Spleen (tissue), 7 donors: Measurements from ENCODE around the gene BTD.

Source experiments
- POLR2A ChIP-seq, 3 donors: fragments of 450-650 bp; IDR thresholded peaks; one replicate each; pipeline ENCODE4 v1.5.1; 2017; ENCODE audit warnings: antibody characterized with exemption in 3 of 3, mild to moderate bottlenecking in 1 of 3
- POLR2AphosphoS5 ChIP-seq, 3 donors: sonication (generic); formaldehyde crosslinking; IDR thresholded peaks; one replicate each; pipeline ENCODE4 v1.5.1; 2017; ENCODE audit warnings: antibody characterized with exemption in 3 of 3
- TF ChIP-seq, protein P1 (sequence below), 11 experiments: fragments of 200-600 bp in 7 of 11; fragments of 450-650 bp in 4 of 11; sonication (generic) in 4 of 11; IDR thresholded peaks in 8 of 11; conservative IDR thresholded peaks in 3 of 11; 1 replicate in 7 of 11; 2 replicates in 4 of 11; pipeline versions ENCODE4 v1.4.0 to v1.8.0; 2016 to 2021; ENCODE audit warnings: antibody characterized with exemption in 11 of 11, inconsistent platforms in 4 of 11, mild to moderate bottlenecking in 1 of 11
- donor health status: DM: no; HTN: no; CAD: no; lungs with moderate emphysema.
- donor health status: DM: no; HTN: no; CAD: no.
- donor health status: DM: no; HTN: no; CAD: no.

DNA sequence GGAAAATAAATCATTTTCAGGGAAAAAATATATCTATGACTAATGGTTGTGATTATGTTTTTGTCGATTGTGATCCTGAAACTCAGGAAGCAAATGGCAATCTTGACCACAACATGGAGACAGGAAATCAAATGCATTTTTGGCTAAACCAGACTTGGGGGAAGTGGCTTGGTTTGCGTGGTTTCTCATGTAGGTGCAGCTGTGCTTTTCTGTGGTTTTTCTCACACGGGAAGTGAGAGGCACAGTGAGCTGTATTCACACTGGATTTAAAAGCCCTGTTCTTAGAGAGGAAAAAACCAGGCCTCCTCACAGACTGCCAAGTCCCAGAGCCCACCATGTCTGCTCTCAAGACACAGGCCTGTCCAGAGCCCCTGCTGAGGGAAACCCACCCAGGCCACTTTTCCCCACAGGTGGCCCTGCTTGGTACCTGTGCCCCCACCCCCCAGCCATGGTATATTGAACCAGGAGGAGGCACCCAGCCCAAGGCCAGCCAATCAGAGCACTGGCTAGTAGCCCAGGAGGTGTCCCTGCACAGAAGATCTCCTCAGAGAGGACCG, 46.1 kb downstream of the BTD start:
- TF ChIP-seq, protein P1, sequence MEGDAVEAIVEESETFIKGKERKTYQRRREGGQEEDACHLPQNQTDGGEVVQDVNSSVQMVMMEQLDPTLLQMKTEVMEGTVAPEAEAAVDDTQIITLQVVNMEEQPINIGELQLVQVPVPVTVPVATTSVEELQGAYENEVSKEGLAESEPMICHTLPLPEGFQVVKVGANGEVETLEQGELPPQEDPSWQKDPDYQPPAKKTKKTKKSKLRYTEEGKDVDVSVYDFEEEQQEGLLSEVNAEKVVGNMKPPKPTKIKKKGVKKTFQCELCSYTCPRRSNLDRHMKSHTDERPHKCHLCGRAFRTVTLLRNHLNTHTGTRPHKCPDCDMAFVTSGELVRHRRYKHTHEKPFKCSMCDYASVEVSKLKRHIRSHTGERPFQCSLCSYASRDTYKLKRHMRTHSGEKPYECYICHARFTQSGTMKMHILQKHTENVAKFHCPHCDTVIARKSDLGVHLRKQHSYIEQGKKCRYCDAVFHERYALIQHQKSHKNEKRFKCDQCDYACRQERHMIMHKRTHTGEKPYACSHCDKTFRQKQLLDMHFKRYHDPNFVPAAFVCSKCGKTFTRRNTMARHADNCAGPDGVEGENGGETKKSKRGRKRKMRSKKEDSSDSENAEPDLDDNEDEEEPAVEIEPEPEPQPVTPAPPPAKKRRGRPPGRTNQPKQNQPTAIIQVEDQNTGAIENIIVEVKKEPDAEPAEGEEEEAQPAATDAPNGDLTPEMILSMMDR (IDR thresholded peaks at IDR 0.05 in 8 of 11, conservative IDR thresholded peaks at IDR 0.05 in 3 of 11), result no peak
- no peak for TF ChIP-seq POLR2A (IDR thresholded peaks at IDR 0.05)
- peak in 1 of 3 donors; percentile 69 for TF ChIP-seq POLR2AphosphoS5 (IDR thresholded peaks at IDR 0.05)
